HG02571 (cell line): ENCODE measurements around the gene SMOC2.
"Not testable (repeated sequence)": the region's sequence is repeated elsewhere in the genome, so short reads cannot be mapped to it uniquely, and the experiment has no call there.

Experiments
- ATAC-seq: cut with Tn5 transposase; IDR thresholded peaks from one replicate; pipeline ENCODE4 v1.9.1; 2021; ENCODE audit warnings: mild to moderate bottlenecking, moderate library complexity; ENCODE audit not compliant: unreplicated experiment

The SMOC2 gene

GRCh38 chr6:168674595-168674994 is 233.6 kb downstream of the SMOC2 start:
- ATAC-seq = no peak

DNA sequence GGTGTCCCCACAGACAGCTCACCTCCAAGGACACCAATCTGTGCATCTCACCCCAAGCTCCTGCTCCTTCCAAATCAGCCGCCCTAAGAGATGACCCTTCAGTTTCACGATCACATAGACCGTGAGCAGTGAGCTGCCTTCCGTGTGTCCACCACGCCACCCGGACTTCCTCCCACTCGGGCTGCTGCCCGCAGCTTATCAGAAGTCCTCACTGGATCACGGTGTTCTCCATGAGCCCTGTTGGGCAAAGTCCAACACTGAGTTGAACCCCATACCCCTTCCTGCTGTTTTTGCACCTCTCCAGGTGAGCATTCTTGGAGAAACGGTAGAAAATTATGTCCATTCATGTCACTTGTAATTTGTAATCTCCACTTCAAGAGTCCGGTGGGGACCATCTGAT is 234.4 kb downstream of the SMOC2 start:
- ATAC-seq = no peak

- no peak for ATAC-seq
These were observed 235.1 kb downstream of the SMOC2 start for GRCh38 chr6:168675933-168676551.

GRCh38 chr6:168676552-168677322 is 235.8 kb downstream of the SMOC2 start:
- no peak for ATAC-seq

GRCh38 chr6:168677323-168677781 is 236.4 kb downstream of the SMOC2 start:
- ATAC-seq = not testable (repeated sequence)

DNA sequence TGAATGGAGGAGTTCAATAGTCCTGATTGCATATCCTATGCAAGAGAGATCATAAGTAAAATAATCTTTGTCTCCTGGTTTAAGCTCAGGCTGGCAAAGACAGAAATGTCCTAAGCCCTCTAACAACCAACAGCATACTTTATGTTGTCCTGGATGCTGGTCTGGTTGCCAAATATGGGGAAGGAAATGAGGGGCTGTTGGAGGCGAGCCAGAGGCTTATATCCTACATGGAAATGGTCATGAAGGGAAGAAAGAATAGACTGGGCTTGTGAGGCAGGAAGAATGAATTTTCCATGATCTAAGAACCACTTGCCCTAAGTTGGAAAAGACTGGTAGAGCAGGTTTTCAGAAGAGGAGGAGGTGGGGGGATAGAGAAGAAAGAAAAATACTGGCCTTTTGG is 237.1 kb downstream of the SMOC2 start:
- ATAC-seq = no peak

- ATAC-seq = no peak
These were observed 237.6 kb downstream of the SMOC2 start for GRCh38 chr6:168678588-168678987.

- ATAC-seq = no peak
These were observed 240.8 kb downstream of the SMOC2 start for GRCh38 chr6:168681748-168682147.

DNA sequence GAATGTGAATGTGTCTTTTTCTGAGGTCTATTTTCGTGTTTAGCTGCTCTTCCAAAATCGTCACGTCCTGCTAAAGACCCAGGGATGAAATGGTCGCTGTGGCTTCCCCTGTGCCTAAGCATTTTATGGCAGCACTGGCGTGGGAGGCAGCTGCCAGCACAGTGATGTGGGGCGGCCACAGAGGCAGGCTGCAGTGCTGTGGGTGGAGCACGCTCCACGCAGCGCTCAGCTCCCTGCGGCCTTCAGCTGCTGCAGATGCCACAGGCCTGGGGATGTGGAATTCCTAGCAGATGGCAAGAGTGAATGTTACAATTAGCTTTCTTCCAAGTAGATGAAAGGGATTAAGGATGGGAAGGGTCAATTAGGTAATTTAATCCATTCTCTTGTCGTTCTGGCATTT is 242.6 kb downstream of the SMOC2 start:
- no peak for ATAC-seq

- ATAC-seq = no peak
These were observed 243.5 kb downstream of the SMOC2 start for GRCh38 chr6:168684471-168684870.

GRCh38 chr6:168684906-168685305 is 243.9 kb downstream of the SMOC2 start:
- no peak for ATAC-seq

- no peak for ATAC-seq
These were observed 245.2 kb downstream of the SMOC2 start for GRCh38 chr6:168686029-168686738.

DNA sequence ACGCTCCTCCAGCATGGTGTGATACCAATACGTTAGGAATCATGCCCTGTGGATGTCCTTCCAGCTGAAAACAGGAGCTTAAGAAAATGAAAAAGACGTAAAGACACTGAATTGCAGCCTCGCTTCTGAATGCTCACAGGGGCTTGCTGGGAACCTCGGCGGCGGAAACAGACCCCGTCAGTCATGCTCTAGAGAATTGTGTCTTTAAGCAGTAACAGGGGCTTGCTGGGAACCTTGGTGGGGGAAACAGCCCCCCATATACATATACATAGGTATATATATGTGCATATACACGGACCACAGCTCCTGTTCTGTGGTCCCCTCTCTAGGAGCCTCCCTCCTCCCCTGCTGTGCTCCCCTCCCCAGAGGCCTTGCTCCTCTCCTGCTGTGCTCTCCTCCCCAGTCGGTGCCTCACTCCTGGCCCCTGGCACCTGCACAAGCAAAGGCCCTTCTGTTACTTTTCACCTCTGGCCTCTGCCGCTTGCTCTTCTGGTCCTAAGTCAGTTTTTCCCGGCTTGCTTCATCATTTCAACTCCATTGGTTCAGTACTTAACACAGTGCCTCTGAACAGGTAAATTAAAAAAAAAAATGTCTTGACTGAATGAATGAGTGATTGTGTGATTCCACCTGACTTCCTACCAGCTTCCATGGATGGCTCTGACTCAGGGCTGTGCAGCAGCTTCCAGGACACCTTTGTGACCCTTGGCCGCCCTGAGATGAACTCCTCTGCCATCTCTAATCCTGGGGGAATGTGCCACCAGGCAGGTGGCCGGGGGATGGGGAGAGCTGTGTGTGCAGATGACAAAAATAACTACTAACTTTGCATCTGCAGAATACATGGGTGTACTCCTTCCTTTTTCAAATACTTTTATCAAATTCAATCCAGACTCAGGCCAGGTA is 246.1 kb downstream of the SMOC2 start:
- ATAC-seq = no peak

DNA sequence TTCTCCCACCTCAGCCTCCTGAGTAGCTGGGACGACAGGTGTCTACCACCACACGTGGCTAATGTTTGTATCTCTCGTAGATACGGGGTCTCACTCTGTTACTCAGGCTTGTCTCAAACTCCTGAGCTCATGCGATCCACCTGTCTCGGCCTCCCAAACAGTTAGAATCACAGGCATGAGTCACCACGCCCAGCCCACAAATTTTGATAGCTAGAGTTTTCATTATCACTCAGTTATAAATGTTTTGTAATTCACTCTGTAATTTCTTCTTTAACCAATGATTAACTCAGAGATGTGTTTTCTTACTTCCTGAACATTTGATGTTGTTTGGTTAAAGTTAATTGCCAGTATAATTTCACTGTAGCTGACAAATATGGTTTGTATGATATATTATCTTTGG is 249.3 kb downstream of the SMOC2 start:
- no peak for ATAC-seq

DNA sequence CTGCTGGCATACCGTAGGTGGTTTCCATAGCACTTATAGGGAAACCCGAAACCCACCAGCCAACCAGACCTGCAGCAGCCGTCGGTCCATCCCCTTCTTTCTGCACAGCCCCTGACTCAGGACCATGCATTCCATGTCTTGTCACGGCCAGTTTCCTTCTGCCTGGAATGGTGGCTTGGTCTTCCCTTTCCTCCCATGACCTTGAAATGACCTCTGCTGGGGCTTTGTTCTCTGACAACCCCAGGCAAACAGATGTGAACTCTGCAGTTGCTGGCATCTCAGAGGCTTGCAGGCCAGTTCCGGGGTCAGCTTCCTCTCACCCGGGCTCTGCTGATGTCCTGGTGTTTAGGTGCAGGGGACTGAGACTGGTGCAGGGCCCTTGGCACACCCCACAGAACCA is 250.8 kb downstream of the SMOC2 start:
- ATAC-seq = no peak

DNA sequence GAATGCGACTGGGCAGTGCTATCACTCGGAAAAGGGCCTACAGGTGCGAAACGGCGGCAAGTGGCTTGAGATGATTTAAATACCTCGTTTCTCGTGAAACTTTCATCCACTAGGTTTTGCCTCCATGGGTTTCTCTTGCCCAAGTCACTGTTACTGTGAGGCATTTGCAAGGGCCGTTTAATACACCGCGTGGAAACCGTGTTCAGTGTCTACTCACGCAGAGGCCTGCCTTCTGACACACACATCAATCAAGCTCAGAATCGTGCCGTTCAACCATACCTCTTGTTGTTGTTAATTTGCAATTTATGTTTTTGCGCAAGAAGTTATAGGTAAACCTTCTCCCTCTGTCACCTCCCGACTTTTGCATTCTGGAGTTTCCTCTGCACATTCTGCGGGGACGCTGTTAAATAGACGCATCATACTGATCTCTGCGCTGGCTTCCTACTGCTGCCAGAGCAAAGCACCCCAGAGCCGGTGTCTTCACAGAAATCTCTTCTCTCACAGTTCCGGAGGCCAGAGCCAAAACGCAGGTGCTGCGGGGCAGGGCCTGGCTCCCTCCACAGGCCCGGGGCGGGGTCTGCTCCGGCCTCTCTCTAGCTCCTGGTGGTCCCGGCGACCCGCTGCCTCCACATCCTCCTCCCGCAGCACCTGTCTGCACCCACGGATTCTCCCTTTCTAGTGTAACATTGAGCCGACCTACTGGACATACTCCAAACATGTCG is 251.4 kb downstream of the SMOC2 start:
- no peak for ATAC-seq

DNA sequence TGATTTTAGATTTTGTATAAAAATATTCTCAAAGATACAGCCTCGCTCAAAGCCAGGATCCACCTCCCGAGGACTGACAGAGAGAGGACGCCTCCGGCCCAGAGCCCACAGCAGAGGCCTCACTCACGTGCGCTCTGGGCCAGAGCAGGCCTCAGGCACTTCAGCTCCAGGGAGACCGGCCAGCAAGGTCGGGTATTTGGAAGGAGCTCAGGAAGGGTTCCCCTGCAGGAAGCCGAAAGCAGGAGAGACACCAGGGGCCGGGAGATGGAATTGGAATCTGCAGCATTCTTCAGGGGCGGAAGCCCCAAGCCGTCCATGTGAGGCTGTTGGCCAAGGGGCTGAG is 251.9 kb downstream of the SMOC2 start:
- ATAC-seq = not testable (repeated sequence)

DNA sequence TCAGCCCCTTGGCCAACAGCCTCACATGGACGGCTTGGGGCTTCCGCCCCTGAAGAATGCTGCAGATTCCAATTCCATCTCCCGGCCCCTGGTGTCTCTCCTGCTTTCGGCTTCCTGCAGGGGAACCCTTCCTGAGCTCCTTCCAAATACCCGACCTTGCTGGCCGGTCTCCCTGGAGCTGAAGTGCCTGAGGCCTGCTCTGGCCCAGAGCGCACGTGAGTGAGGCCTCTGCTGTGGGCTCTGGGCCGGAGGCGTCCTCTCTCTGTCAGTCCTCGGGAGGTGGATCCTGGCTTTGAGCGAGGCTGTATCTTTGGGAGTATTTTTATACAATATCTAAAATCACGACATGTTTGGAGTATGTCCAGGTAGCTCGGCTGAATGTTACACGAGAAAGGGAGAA is 253.8 kb downstream of the SMOC2 start:
- not testable (repeated sequence) for ATAC-seq

GRCh38 chr6:168695701-168696100 is 254.7 kb downstream of the SMOC2 start:
- no peak for ATAC-seq

GRCh38 chr6:168698923-168699322 is 257.9 kb downstream of the SMOC2 start:
- ATAC-seq = no peak
